GM18873 (cell line): ENCODE data around the gene GRIK5.
"Not testable (repeated sequence)": the region's sequence is repeated elsewhere in the genome, so short reads cannot be mapped to it uniquely, and the experiment has no call there.

Experiments used
- ATAC-seq: cut with Tn5 transposase; IDR thresholded peaks from one replicate; pipeline ENCODE4 v1.9.1; 2021; ENCODE audit warnings: mild to moderate bottlenecking, moderate library complexity, moderate number of reproducible peaks; ENCODE audit not compliant: unreplicated experiment, low FRiP score

The GRIK5 gene

GRCh38 chr19:42023121-42023942 lies 46.7 kb downstream of the GRIK5 start:
- no peak for ATAC-seq

GRCh38 chr19:42022616-42023015 lies 47.4 kb downstream of the GRIK5 start:
- no peak for ATAC-seq

GRCh38 chr19:42021185-42021584 lies 48.8 kb downstream of the GRIK5 start:
- ATAC-seq = no peak

GRCh38 chr19:42018503-42019193 lies 51.4 kb downstream of the GRIK5 start:
- ATAC-seq = no peak

GRCh38 chr19:42017040-42017439 lies 53.0 kb downstream of the GRIK5 start:
- no peak for ATAC-seq

GRCh38 chr19:42012747-42013146 lies 57.3 kb downstream of the GRIK5 start:
- ATAC-seq = not testable (repeated sequence)

GRCh38 chr19:42010245-42011126 lies 59.5 kb downstream of the GRIK5 start:
- ATAC-seq = no peak

GRCh38 chr19:42006569-42006968 lies 63.4 kb downstream of the GRIK5 start:
- no peak for ATAC-seq

GRCh38 chr19:42005504-42005903 lies 64.5 kb downstream of the GRIK5 start:
- no peak for ATAC-seq

- ATAC-seq = no peak
Measured at GRCh38 chr19:42003506-42004294, 66.3 kb downstream of the GRIK5 start.

GRCh38 chr19:41999878-42000208 lies 70.2 kb downstream of the GRIK5 start:
- no peak for ATAC-seq

GRCh38 chr19:41999071-41999877 lies 70.7 kb downstream of the GRIK5 start:
- no peak for ATAC-seq

- no peak for ATAC-seq
Measured at GRCh38 chr19:41998246-41999020, 71.6 kb downstream of the GRIK5 start.

GRCh38 chr19:41997851-41998229 lies 72.2 kb downstream of the GRIK5 start:
- no peak for ATAC-seq

GRCh38 chr19:41997121-41997850 lies 72.7 kb downstream of the GRIK5 start:
- no peak for ATAC-seq

GRCh38 chr19:41995959-41996797 lies 73.8 kb downstream of the GRIK5 start:
- no peak for ATAC-seq
